Measurements from ENCODE around the gene OBSCN. TPM values are rescaled to one million over a fixed set of nuclear protein-coding genes. Genes with fewer than 3 reads are reported as not detected.

Gene OBSCN
- total and polyA plus RNA-seq, 2 donors (not counting 1 experiment from before 2014, with no cell fraction given): 10.0 to 63.9 TPM

GRCh38 chr1:228350831-228351781 is 143.3 kb downstream of the OBSCN start:
- H3K27me3 Mint-ChIP-seq: no peaks in the 10 kb centered on the region
- WGBS (ENCODE audit: insufficient coverage): 92% methylated on average over 33 of the region's 37 CpGs

More at GRCh38 chr1:228350831-228351781, 143.3 kb downstream of the OBSCN start:
- Histone ChIP-seq H3K4me1 (ENCODE audit: control insufficient read depth in 2 of 2, insufficient read depth in 2 of 2, low read length in 2 of 2) (no peaks in the 10 kb centered on the region), H3K79me2 (ENCODE audit: control insufficient read depth, insufficient read depth, low read length) (no peaks in the 10 kb centered on the region), H3K27ac (ENCODE audit: low read length in 2 of 2) (no peak overlapping the region), H3K36me3 (replicated peaks in 1 of 2; ENCODE audit: control extremely low read depth in 1 of 2, control insufficient read depth in 1 of 2, extremely low read depth in 1 of 2, insufficient read depth in 2 of 2, low read length in 1 of 2) (no peaks in the 10 kb centered on the region), H3K4me2 (replicated peaks; ENCODE audit: low read depth, low read length, poor library complexity, severe bottlenecking) (no peak overlapping the region), H4K20me1 (ENCODE audit: control insufficient read depth, insufficient read depth, low read length, poor library complexity, severe bottlenecking) (no peaks in the 10 kb centered on the region), H3K27me3 (replicated peaks in 1 of 4; ENCODE audit: control extremely low read depth in 1 of 4, control insufficient read depth in 3 of 4, insufficient read depth in 4 of 4, low read length in 3 of 4) (no peaks in the 10 kb centered on the region), H3K9ac (ENCODE audit: low read length) (no peak overlapping the region), H3K4me3 (ENCODE audit: control extremely low read depth in 1 of 5, extremely low read depth in 1 of 5, insufficient read depth in 1 of 5, low read depth in 2 of 5, low read length in 4 of 5) (no peak overlapping the region), H3K9me3 (ENCODE audit: control extremely low read depth in 1 of 3, control insufficient read depth in 2 of 3, insufficient read depth in 1 of 3, low read length in 2 of 3) (no peaks in the 10 kb centered on the region), H2AFZ (ENCODE audit: insufficient read depth, low read depth, low read length, poor library complexity, severe bottlenecking) (no peak overlapping the region)
- Mint-ChIP-seq H3K9me3 (ENCODE audit: insufficient read depth) (no peaks in the 10 kb centered on the region), H3K4me1 (no peaks in the 10 kb centered on the region), H3K27ac (no peak overlapping the region), H3K4me3 (no peak overlapping the region)
- ChIA-PET CTCF (no interaction called here), POLR2A (no interaction called here)
- DNase-seq (no peak), ATAC-seq (ENCODE audit: low read depth) (no peak)
- intact Hi-C loops (cut with micrococcal nuclease): no loop called here
- no peak for TF ChIP-seq CTCF (IDR thresholded peaks at IDR 0.05)
- TF ChIP-seq EZH2 (IDR thresholded peaks at IDR 0.05; ENCODE audit: borderline replicate concordance, insufficient read depth, low read depth, low read length, poor library complexity, severe bottlenecking): no peak
